Right renal cortex interstitium (tissue), 3 donors: Measurements from ENCODE around the gene DLGAP1. TPM values are rescaled to one million over a fixed set of nuclear protein-coding genes. Genes with fewer than 3 reads are reported as not detected.

Experiments used
- DNase-seq, 3 donors: peaks; one replicate each; pipeline ENCODE4 v3.0.0-alpha.2; 2013; ENCODE audit warnings: low read depth in 3 of 3, low spot score in 2 of 3
- polyA plus RNA-seq, 3 donors: library from polyadenylated mRNA; unstranded; fragments of 120-200 nt; gene quantifications; one replicate each; pipeline ENCODE4 v1.2.1, GENCODE V29; 2013; ENCODE audit not compliant: insufficient read length in 3 of 3

Gene DLGAP1
- polyA plus RNA-seq, 3 donors: 4.3 to 5.8 (median 4.8) TPM

GRCh38 chr18:4017480-4017879 lies 437.6 kb downstream of the DLGAP1 start:
- DNase-seq: no peak

DNA sequence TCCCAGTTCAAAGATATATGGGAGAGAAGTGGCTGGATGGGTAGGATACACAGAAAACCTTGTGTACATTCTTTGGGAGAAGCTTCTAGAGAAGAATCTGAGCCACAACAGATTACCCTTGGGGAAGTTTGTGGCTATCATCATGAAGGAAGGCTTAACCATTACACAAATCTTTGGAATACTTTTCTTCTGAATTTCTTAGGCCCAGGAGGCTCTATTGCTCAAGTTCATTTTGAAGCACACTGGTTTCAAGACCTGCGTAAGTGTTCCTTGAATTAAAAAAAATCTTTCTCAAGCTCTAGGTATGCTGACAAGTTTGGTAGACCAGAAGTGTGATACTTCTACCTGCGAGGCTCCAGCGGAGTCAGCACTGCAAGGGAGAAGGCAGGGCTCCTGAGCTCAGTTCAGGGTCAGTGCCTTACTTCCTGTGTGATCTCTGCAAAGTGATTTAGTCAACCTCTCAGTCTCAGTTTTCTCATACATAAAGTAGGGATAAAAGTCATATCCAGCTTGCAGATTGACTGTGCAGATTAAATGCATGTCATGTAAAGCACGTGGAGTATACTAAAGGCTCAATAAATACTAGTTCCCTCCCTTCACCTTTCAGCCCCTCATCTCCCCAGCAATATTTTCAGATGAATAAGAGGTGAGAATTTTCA lies 438.6 kb downstream of the DLGAP1 start:
- no peak for DNase-seq

DNA sequence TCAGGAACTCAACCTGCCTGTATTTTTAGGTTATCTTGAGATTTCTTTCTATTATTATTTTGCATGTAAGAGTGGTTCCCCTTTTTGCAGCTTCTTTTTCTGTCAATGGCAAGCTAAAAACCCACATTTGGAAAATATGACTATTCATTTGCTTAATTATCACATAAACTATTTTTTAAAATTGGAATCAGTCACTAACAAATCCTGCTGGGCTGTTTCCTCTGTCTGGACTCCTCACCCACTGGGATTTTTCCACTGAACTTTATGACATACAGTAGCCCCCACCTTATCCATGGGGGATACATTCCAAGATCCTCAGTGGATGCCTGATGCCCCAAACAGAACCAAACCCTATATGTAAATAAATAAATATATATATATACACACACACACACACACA lies 447.3 kb downstream of the DLGAP1 start:
- no peak for DNase-seq

- no peak for DNase-seq
These were observed 450.8 kb downstream of the DLGAP1 start for GRCh38 chr18:4004183-4004829.

DNA sequence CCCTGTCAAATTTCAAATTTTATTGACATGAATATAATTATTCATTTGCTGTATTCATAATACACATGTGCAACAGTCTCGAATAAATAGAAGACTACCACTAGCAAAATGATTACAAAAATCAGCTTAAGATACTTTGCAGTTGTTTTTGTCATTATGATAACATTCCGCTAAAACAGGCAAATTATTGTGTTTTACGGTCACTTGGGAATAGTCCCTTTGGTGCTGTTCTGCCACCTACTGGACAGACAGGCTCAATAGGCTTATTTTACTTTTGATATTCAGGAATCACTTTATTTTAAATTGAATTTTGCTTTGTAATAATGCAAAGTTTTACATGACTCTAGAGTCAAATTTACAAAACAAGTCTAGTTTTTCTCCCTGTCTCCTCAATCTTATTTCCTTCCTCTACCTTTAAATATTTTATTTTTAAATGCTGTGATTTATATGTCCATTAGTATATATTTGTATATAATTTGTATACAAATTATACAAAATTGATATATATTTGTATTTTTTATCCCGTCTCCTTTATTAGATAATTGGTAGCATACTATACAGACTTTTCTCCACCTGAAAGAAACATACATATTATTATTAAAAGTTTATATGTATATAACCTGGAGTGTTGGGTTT lies 456.3 kb downstream of the DLGAP1 start:
- peak in 2 of 3 donors; percentile 15 to 33 for DNase-seq

DNA sequence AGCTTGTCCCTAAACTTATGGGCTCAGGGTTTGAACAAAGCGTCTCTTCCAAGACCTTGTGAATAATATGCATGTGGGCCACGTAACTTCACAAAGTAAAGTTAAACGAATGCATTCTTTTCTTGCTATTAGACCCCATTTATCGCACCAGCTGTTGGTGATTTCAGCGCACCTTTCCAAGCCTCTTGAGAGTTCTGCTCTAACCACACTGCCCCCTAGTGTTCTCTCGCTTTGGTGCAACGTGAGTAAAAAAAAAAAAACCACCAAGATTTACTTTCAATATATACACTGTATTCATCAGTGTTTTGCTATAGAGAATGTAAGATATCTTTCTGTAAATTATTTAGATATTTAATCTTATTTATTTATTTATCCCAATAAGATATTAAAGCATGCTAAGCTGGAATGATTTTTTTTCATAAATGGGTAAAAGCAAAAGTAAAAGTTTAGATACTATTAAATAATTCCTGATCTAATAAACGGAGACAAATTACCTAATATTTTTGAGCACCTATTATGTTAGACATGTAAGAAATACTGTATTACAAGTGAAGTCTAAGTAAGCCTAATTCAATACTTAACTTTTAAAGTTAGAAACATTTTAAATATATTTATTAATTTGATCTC lies 459.5 kb downstream of the DLGAP1 start:
- peak; percentile 38 to 74 (median 72) for DNase-seq

DNA sequence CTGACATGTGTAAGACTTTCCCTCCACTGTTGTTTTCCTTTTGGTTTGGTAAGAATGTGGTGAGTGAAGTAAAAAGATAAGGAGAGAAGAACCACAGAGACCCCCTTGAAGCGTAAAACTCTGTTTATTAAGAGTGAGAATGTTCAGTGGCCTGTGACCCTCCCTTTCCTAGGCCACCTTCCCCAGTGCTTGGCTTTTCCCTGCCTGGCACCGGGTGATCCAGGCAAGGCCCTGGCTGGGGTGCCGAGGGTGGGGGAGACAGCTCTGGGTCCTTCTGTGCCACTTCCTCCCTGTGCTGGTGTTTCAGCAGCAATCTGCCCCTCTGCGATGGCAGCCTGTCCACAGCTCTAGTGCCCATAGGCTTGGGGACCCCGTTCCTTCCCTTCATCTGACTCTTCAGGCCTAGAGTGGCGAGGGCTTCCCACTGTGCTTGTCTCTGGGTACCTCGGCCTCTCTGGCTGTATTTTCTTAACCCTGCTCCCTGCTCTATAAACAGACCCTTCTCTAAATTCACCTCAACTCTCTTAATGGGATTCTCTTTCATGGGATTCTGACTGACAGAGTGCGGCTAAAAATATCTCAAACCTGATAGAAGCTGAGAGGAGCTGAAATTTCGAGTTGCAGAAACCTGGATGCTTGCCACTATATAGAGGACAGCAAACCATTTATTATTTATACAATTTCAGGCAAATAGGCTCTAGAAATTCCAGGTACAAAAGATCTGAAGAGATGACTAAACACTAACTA lies 461.0 kb downstream of the DLGAP1 start:
- DNase-seq: no peak

- no peak for DNase-seq
These were observed 469.4 kb downstream of the DLGAP1 start for GRCh38 chr18:3985664-3986063.

DNA sequence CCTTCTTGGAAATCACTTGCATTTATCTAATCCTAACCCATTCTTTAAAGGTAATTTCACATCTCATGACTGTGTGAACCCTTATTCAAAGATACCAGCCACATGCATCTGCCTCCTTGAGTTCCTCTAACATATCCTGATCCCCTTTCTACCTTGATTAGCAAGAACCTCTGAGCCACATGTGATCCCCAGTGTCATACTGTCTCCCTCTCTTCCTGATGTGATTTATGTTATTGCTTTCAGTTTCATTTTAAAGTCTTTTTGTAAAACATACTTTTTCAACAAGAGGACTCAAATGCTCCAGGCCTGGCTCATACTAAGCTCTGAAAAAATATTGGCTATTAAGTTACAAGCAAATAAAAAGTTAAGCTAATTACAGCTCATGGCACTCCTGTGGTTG lies 470.1 kb downstream of the DLGAP1 start:
- DNase-seq: no peak

GRCh38 chr18:3984163-3984757 lies 470.8 kb downstream of the DLGAP1 start:
- DNase-seq: no peak

DNA sequence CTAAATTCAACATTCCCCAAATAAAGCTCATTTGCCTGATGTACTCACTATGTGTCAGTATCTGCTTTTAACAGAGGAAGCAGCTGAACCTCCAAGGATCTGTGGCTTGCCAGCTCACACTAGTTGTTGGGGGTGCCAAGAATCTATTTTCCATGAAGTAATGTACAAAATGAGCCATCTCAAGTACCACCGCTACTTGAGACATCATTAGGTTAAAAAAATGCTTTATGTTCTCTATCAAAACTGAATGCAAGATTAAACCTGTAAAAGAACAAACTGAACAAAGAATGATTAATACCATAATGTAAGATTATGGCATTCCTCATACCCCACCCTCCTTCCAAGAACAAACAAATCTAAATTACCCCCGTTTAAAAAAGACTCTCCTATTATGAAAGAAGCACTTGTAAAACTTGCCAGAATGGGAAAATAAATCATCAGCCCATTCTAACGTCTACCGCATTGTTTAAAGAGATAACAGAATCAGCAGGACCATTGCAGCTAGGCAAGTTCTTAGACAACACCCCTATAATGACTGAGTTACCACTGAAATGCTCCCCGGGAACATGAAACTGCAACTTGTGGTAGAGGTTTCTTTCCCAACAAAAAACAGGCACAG lies 471.6 kb downstream of the DLGAP1 start:
- DNase-seq: no peak

- DNase-seq: no peak
These were observed 472.6 kb downstream of the DLGAP1 start for GRCh38 chr18:3982541-3982940.

DNA sequence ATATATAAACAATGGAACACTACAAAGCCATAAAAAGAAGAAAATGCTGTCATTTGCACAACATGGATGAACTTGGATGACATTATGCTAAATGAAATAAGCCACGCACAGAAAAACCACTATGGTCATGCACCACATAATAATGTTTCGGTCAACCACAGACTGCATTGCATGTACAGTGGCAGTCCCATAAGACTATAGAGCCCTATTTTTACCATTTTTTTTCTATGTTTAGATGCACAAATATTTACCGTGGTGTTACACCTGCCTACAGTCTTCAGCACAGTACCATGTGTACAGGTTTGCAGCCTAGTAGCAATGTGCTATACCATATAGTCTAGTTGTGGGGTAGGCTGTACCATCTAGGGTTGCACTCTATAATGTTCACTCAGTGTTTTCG lies 476.1 kb downstream of the DLGAP1 start:
- no peak for DNase-seq

DNA sequence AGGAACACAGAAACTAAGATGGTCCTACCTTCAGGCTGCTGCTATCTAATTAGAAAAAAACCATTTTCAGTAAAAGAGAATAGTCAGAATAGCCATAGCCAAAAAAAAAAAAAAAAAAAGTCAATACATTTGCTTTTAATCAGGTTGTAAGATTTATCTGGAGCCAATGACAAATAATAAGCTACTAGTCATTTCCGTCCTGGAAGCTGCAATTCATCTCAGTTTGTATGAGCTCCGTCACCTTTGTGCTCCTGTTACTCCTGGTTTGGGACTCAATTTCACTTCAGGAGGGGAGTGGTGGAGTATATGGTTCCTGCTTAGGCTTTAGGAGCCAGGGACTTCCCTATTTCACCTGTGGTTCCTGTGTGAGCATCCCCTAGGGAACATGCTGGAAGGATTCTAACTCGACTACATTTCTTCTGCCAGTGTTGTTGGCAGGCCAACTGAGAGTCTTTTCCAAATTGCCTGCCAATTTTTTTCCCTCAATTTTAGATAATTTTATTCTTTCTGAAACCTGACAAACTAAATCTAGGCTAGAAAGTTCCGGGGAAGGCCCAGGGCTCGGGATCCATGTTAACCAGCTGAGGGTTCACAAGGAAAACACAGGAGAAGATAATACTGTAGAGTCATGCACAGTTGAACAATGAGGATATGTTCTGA lies 481.8 kb downstream of the DLGAP1 start:
- no peak for DNase-seq

DNA sequence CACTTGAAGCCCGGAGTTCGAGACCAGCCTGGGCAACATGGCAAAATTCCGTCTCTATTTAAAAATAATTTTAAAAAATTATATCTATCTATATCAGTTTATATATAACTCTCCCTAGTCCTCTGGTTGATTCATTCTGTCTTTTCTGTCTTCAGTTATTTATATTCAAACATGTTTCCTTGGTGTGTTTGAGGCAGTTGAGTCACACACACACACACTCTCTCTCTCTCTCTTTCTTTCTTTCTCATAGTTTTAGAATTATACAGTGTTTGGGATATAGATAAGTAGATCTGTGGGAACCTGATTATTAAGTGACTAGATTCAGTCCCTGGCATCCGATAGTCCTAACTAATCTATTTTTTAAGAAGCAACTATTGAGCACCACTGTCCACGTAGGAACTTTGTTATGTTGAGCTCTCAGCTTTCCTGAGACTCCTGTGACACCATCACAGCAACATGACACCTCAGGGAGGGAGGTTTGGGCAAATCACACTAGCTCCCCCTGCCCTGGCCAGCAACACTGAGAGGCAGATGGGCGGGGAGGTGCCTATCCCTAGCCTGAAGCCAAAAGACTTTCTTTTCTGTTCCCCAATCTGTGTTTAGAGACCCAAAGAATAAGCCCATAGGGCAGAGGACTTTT lies 482.7 kb downstream of the DLGAP1 start:
- no peak for DNase-seq

- no peak for DNase-seq
These were observed 484.2 kb downstream of the DLGAP1 start for GRCh38 chr18:3970929-3971328.

DNA sequence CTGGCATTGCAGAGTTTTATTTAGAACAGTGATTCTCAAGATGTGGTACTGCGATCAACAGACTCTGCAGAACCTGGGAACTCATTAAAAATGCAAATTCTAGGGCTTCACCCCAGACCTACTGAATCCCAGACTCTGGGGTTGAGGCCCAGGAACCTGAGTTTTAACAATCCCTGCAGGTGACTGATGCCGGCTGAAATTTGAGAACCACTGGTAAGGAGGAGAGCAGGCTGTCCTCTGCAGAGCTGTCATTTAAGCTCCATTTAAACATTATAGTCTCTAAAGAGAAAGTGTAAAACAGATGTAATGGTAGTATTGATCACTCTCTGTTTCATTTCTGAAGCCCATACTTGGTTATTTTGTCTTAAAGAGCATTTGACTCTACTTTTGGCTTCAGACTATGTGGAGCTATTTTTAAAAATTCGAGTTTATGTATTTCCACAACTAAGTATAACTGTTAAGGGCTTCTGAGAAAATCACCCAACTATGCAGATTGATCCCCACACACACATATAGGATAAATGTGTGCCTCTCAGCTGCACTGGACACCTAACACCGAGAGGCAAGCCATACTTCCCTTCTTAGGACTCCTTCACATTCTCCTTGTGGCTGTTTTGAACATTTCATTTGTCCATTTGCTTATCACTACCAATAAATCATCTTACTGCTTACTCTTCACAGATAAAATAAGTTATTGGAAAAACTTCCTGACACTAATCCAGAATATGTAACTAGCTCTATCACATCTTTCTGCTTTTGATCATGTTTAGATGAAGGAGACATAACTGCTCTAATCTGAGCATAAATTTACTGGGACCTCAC lies 487.5 kb downstream of the DLGAP1 start:
- DNase-seq: no peak

DNA sequence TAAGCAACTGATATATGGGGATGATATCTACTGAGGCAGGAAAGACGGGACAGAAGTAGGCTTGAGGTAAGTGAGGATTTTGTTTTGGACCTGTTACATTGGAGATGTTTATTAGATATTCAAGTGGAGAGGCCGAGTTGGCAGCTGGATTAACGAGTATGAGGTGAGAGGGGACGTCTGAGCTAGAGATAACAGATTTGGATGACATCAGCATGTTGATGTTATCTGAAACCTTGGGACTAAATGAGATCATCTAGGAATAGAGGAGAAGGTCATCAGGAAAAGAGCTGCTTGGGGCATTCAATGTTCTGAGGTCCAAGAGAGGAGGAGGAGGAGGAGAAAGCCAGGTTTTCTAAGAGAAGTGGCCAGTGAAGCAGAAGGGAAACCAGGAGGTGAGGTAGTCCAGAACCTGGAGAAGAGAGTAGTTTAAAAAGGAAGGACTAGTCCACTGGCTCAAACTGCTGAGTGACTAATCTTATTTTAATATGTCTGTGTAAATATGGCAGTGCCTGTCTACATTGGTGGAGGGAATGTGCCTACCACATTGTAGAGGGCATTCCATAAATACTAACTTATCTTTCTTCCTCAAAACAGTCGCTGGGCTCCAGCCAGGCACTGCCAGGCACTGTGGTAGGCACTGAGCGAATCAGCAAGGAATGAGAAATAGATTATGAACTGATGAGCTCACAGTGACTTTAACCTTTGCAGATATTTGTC lies 488.3 kb downstream of the DLGAP1 start:
- no peak for DNase-seq
